IMR-90 (cell line): Measurements from ENCODE around the gene NOD1. TPM values are rescaled to one million over a fixed set of nuclear protein-coding genes. Genes with fewer than 3 reads are reported as not detected.

ENCODE experiments used
- ATAC-seq: fragments of 200-7000 bp; cut with Tn5 transposase; 2 replicates; pipeline ENCODE4 v1.9.1; 2020; ENCODE audit warnings: low read depth, mild to moderate bottlenecking, moderate library complexity
- BruUV-seq: library from RNA; stranded (reverse); fragments of 400-500 nt; replicated peaks from 2 replicates; lab custom pipeline; 2021; lab: Mats Ljungman, UMichigan
- CTCF ChIA-PET: fragments of 300-600 bp; formaldehyde crosslinking; extraction: SDS; loops from one replicate; lab custom pipeline; 2021; ENCODE audit warnings: antibody characterized with exemption; lab: Yijun Ruan, JAX
- POLR2A ChIA-PET: fragments of 300-600 bp; sonication (Branson Sonifier 250); formaldehyde crosslinking; loops from one replicate; lab custom pipeline; 2022; ENCODE audit warnings: antibody characterized with exemption; ENCODE audit not compliant: unreplicated experiment; lab: Charles Lee
- DNase-seq: peaks from one replicate; pipeline ENCODE4 v3.0.0; 2013
- H2AFZ ChIP-seq: replicated peaks from 2 replicates; pipeline ENCODE3; 2013; ENCODE audit warnings: low read length, mild to moderate bottlenecking; ENCODE audit not compliant: poor library complexity
- H2AK5ac ChIP-seq: 2 replicates; pipeline ENCODE4 v1.6.1; 2013; ENCODE audit warnings: low read depth, low read length, inconsistent platforms
- H2AK9ac ChIP-seq: replicated peaks from 2 replicates; pipeline ENCODE3; 2013; ENCODE audit warnings: mild to moderate bottlenecking, low read depth, low read length, moderate library complexity; ENCODE audit not compliant: poor library complexity
- H2BK120ac ChIP-seq: 2 replicates; pipeline ENCODE4 v1.6.1; 2013; ENCODE audit warnings: low read depth, low read length, inconsistent platforms
- H2BK15ac ChIP-seq: 3 replicates; pipeline ENCODE4 v1.6.1; 2013; ENCODE audit warnings: low read depth, low read length, inconsistent platforms
- H2BK20ac ChIP-seq: 2 replicates; pipeline ENCODE4 v1.6.1; 2013; ENCODE audit warnings: low read depth, mild to moderate bottlenecking, inconsistent platforms, low read length, moderate library complexity
- H2BK5ac ChIP-seq: 2 replicates; pipeline ENCODE4 v1.6.1; 2013; ENCODE audit warnings: mild to moderate bottlenecking, low read depth, low read length, inconsistent platforms; ENCODE audit not compliant: poor library complexity, severe bottlenecking
- H3K14ac ChIP-seq: replicated peaks from 2 replicates; pipeline ENCODE4 v1.6.1; 2013; ENCODE audit warnings: low read depth, low read length, inconsistent platforms
- H3K18ac ChIP-seq: 2 replicates; pipeline ENCODE4 v1.6.1; 2013; ENCODE audit warnings: low read depth, low read length, control low read depth
- H3K23ac ChIP-seq: 2 replicates; pipeline ENCODE4 v1.6.1; 2013; ENCODE audit warnings: low read depth, low read length, inconsistent platforms
- H3K27ac ChIP-seq: 2 replicates; pipeline ENCODE4 v1.5.1; 2013; ENCODE audit warnings: mild to moderate bottlenecking, control low read depth, low read length; ENCODE audit not compliant: insufficient read depth
- H3K27me3 ChIP-seq: 2 replicates; pipeline ENCODE4 v1.6.1; 2013; ENCODE audit warnings: low read length; ENCODE audit not compliant: control insufficient read depth, insufficient read depth
- H3K36me3 ChIP-seq: 2 replicates; pipeline ENCODE4 v1.6.1; 2013; ENCODE audit warnings: low read length, mixed read lengths; ENCODE audit not compliant: control insufficient read depth, insufficient read depth
- H3K4ac ChIP-seq: 2 replicates; pipeline ENCODE4 v1.6.1; 2013; ENCODE audit warnings: low read depth, low read length, inconsistent platforms
- H3K4me1 ChIP-seq: 2 replicates; pipeline ENCODE4 v1.6.1; 2013; ENCODE audit warnings: low read length, mixed read lengths; ENCODE audit not compliant: control insufficient read depth, insufficient read depth
- H3K4me2 ChIP-seq: 2 replicates; pipeline ENCODE4 v1.6.1; 2013; ENCODE audit warnings: low read depth, mild to moderate bottlenecking, control low read depth, low read length, moderate library complexity
- H3K4me3 ChIP-seq: 2 replicates; pipeline ENCODE4 v1.5.1; 2013; ENCODE audit warnings: low read depth, mild to moderate bottlenecking, control low read depth, low read length, moderate library complexity; ENCODE audit not compliant: insufficient read depth
- H3K56ac ChIP-seq: 2 replicates; pipeline ENCODE4 v1.6.1; 2013; ENCODE audit warnings: low read length, inconsistent platforms; ENCODE audit not compliant: insufficient read depth; ENCODE audit errors: extremely low read depth
- H3K79me1 ChIP-seq, 2 experiments: 2 replicates each; pipeline ENCODE4 v1.6.1; 2013; ENCODE audit warnings: low read length in 2 of 2, inconsistent platforms in 1 of 2, low read depth in 1 of 2
- H3K9ac ChIP-seq: 2 replicates; pipeline ENCODE4 v1.6.1; 2013; ENCODE audit warnings: low read depth, low read length, control low read depth
- H3K9me1 ChIP-seq: 2 replicates; pipeline ENCODE4 v1.6.1; 2013; ENCODE audit warnings: low read length, inconsistent platforms; ENCODE audit not compliant: insufficient read depth
- H3K9me3 ChIP-seq: 2 replicates; pipeline ENCODE4 v1.6.1; 2013; ENCODE audit warnings: low read length; ENCODE audit not compliant: control insufficient read depth, insufficient read depth
- H4K20me1 ChIP-seq: 2 replicates; pipeline ENCODE4 v1.6.1; 2013; ENCODE audit warnings: low read length, inconsistent platforms; ENCODE audit not compliant: insufficient read depth
- H4K5ac ChIP-seq: 2 replicates; pipeline ENCODE4 v1.6.1; 2013; ENCODE audit warnings: mild to moderate bottlenecking, low read depth, low read length, control low read depth
- H4K8ac ChIP-seq, 2 experiments: 2 replicates each; pipeline ENCODE4 v1.6.1; 2013; ENCODE audit warnings: low read depth in 2 of 2, low read length in 2 of 2, control low read depth in 1 of 2, inconsistent platforms in 1 of 2
- H4K91ac ChIP-seq: 2 replicates; pipeline ENCODE4 v1.6.1; 2013; ENCODE audit warnings: low read depth, low read length, inconsistent platforms; ENCODE audit not compliant: insufficient read depth
- CHD1 ChIP-seq: IDR thresholded peaks from 2 replicates; pipeline ENCODE4 v1.6.1; 2012; ENCODE audit warnings: low read depth, low read length, improper control_type of control experiment
- FOS ChIP-seq: fragments of 150-350 bp; IDR thresholded peaks from 2 replicates; pipeline ENCODE4 v1.6.1; 2016; ENCODE audit warnings: low read depth, low read length
- SMC3 ChIP-seq: fragments of 150-350 bp; IDR thresholded peaks from 2 replicates; pipeline ENCODE4 v1.6.1; 2016; ENCODE audit warnings: low read depth, mild to moderate bottlenecking, antibody characterized with exemption, low read length, moderate library complexity
- WGBS, 2 experiments: methylation state at CpG; one replicate each; pipeline versions ENCODE4 v1.1.5 to v1.1.7; 2013; ENCODE audit warnings: missing lambda C conversion rate in 2 of 2; ENCODE audit not compliant: insufficient read length in 1 of 2; ENCODE audit errors: extremely low coverage in 2 of 2; 5-methylcytosine and 5-hydroxymethylcytosine counted together
- dilution Hi-C: fragments of 300-500 bp; cut with HindIII; formaldehyde crosslinking; loops from one replicate; pipeline ENCODE4 v1.14.3; 2018; ENCODE audit warnings: low sequenced_read_pairs; ENCODE audit not compliant: unreplicated experiment
- in situ Hi-C: fragments of 300-500 bp; cut with MboI; formaldehyde crosslinking; loops from 3 replicates; pipeline ENCODE4 v1.14.3; 2019; ENCODE audit warnings: low sequenced_read_pairs, inconsistent platforms, mixed read lengths
- intact Hi-C: fragments of 100-400 bp; cut with micrococcal nuclease; formaldehyde crosslinking; loops from 2 replicates; pipeline ENCODE4 v1.10.0; 2022
- polyA plus RNA-seq, 3 experiments: library from polyadenylated mRNA; depleted of rRNA; stranded (reverse); fragments of >200 nt; gene quantifications; 2 replicates each; pipeline ENCODE4 v1.2.3, GENCODE V29; 2012; ENCODE audit warnings: low replicate concordance in 1 of 3
- total RNA-seq: library from RNA; depleted of rRNA; stranded (reverse); fragments of >200 nt; gene quantifications from 2 replicates; pipeline ENCODE4 v1.2.3, GENCODE V29; 2012
- TF ChIP-seq, protein P1 (sequence below): fragments of 150-350 bp; IDR thresholded peaks from 2 replicates; pipeline ENCODE4 v1.6.1; 2016; ENCODE audit warnings: low read depth, mild to moderate bottlenecking, low read length, moderate library complexity, borderline replicate concordance

Gene NOD1
- total and polyA plus RNA-seq, 2 of the 4 experiments (the other 2 are of a cell fraction): 1.8 to 3.0 TPM

DNA sequence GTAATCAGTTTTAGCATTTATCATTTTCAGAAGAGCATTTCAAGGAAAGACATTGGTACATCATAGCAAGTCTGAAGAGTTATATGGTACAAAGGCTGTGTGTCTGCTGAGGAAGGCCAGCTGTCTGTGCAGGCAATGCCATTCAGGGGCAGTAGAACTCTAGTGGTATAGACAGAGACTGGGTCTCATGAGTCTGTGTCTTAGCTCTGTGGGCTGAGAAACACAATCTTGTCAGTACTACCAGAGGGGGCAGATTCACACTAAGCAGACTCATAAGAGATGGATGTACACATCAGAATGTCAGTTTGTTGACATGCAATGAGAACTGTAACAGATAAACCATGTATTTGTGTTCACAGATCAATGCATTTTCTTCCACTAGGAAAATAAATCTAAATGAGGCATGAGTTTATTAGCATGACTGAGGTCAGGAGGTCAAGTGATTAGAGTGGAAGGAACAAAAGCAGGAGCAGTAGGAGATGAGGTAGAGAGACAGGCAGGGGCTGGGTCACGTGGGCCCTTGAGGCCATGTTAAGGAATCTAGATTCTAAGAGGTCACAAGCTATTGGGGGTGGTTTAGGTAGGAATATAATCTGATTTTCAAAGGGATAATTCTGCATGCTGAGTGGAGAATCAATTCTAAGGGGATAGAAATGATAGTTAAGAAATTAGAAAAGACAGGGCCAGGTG, 33.5 kb upstream of the NOD1 start:
- no peak overlapping the region for H2AK9ac ChIP-seq
- intact Hi-C loops: no loop called here
- dilution Hi-C loops: no loop called here
- H4K91ac ChIP-seq: no peak overlapping the region
- H3K9me3 ChIP-seq: no peaks in the 10 kb centered on the region
- no peak overlapping the region for H2AK5ac ChIP-seq
- no peak overlapping the region for H4K5ac ChIP-seq
- in situ Hi-C loops: no loop called here
- no peak overlapping the region for H2BK20ac ChIP-seq
- no peak for ATAC-seq
- DNase-seq: no peak
- H4K8ac ChIP-seq: no peak overlapping the region
- no peak overlapping the region for H3K18ac ChIP-seq
- H3K23ac ChIP-seq: no peak overlapping the region
- H3K56ac ChIP-seq: no peak overlapping the region
- H2AFZ ChIP-seq: no peak overlapping the region
- no peak overlapping the region for H3K4ac ChIP-seq
- H3K4me1 ChIP-seq: no peaks in the 10 kb centered on the region
- no TSS peak for BruUV-seq
- H3K27me3 ChIP-seq: no peaks in the 10 kb centered on the region
- no peak overlapping the region for H3K4me3 ChIP-seq
- H2BK5ac ChIP-seq: no peak overlapping the region
- no peak for TF ChIP-seq SMC3
- no peak for TF ChIP-seq CHD1
- TF ChIP-seq, protein P1, sequence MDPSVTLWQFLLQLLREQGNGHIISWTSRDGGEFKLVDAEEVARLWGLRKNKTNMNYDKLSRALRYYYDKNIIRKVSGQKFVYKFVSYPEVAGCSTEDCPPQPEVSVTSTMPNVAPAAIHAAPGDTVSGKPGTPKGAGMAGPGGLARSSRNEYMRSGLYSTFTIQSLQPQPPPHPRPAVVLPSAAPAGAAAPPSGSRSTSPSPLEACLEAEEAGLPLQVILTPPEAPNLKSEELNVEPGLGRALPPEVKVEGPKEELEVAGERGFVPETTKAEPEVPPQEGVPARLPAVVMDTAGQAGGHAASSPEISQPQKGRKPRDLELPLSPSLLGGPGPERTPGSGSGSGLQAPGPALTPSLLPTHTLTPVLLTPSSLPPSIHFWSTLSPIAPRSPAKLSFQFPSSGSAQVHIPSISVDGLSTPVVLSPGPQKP: no peak
- no peak for TF ChIP-seq FOS
- H3K4me2 ChIP-seq: no peak overlapping the region
- POLR2A ChIA-PET: no interaction called here
- H3K9me1 ChIP-seq: no peaks in the 10 kb centered on the region
- no peak overlapping the region for H3K9ac ChIP-seq
- no peak overlapping the region for H2BK15ac ChIP-seq
- no peak overlapping the region for H3K27ac ChIP-seq
- H3K79me1 ChIP-seq: no peaks in the 10 kb centered on the region
- no peaks in the 10 kb centered on the region for H3K36me3 ChIP-seq
- H4K20me1 ChIP-seq: no peaks in the 10 kb centered on the region
- H2BK120ac ChIP-seq: no peak overlapping the region
- CTCF ChIA-PET: interaction anchor here (0.8 to 1.3 kb wide), 2 partner anchors 52 kb away, joined by 3 to 4 read pairs; no protein-coding TSS in a partner anchor
- WGBS, 2 experiments: no CpG with 5 or more reads among the region's 1 CpG
- no peak overlapping the region for H3K14ac ChIP-seq
